Measurements from ENCODE around the gene TSPAN31.
"Not testable (repeated sequence)": the region's sequence is repeated elsewhere in the genome, so short reads cannot be mapped to it uniquely, and the experiment has no call there.

The TSPAN31 gene

DNA sequence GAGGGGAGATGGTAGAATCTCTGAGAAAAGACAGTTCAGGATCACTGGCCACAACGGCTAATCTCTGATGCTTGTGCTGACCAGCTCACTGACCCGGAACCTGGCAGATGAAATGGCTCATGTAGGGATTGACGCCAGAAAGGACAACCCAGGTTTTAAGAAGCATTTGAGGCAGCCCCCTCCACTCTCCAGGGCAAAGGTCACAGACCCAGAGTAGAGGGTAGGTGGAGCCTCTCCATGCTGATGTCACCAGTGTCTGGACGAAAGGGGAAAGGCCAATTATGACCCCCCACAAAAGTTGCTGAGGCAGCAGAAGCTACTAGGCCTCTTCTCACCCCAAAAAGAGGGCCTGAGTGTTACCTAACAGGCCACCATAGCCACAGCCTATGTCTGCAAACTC lies 25.9 kb downstream of the TSPAN31 start:
- DNase-seq = no peak

DNA sequence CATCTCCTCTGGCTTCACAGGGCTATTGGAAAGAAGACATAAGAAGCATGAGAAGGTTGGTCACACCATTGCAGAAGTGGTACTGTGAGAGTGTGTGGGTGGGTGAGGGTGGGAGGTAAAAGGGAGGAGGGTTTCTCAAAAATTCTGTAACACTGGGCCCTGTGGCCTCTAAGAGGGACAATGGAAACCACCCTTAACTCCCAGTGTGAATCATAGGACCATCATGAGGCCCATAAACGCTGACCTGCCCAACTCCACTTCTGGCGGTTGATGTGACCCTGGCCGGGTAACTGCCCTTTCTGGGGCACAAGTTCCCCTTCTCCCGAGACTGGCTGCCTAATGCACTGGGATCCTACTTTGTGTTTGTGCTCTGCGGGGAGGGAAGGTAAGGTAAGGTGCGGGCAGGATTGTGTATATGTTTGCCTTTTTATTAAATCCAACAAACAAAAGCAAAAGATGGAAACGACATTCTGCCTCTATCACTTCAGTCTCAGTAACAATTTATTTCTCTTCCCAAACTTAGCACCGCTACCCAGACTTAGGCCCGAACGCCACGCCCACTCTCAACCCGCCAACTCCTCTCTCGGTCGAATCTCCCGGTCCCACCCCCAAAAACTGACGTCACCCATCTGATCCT lies 26.5 kb downstream of the TSPAN31 start:
- DNase-seq = peak; percentile 51

DNA sequence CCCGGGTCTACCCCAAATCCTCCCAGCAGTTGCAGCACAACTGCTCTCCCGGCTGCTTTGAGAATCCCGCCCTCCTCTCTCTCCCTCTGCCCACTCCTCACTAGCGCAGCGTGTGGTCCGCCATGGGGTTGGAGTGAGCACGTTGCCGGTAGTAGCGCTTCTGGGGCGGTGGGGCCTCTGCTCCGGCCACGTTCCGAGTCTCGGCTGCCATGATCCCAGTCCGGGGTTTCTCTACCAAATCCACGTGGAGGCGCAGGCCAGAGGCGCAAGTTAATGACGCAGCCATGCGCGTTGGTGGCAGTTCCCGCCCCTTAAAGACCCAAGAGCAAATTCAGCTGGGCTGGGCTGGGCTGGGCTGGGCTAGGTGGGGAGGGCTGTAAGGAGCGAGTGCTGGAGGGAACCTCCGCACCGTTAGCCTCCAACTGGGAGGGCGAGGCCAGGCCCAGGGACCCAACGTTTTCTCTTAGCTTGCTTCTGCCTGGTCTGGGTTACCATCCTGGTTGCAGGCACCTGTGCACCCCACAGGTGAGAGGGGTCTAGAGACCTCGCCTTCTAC lies 27.1 kb downstream of the TSPAN31 start, which contains the start of gene METTL1:
Gene METTL1 (minus strand): TSS at position 233 of the 556 bp plus-strand sequence. CDS start 22 bp downstream, at position 211.
- peak; percentile 72 for DNase-seq

DNA sequence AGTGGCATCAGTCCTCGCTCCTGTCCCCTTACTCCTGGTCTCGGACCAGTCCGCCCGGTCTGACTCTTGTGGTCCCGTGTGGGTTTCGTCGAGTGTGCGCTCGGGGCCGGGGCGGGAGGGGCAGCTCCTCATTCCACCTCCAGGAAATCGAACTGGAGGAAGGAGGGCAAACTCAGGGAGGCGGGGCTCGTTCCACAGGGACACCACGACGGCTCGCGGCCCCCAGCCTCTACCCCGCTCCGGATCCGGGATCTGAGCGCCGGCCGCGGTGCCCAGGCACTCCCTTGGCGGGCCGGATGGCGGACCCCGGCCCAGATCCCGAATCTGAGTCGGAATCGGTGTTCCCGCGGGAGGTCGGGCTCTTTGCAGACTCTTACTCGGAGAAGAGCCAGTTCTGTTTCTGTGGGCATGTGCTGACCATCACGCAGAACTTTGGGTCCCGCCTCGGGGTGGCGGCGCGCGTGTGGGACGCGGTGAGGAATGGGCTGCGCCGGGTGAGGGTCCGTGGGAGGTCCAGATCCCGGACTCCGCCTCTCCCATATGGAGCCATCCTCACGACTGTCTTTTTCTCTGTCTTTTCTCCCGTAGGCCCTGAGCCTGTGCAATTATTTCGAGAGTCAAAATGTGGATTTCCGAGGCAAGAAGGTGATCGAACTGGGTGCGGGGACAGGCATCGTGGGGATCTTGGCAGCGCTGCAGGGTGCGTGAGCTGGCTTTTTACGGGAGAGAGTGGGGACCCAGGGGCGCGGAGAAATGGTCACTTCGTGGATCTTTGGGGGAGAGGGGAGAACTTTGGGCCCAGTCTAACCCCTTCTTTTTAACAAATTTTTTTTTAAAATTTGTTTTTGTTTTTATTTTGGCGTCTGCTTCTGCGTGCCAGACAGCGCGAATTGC lies 27.8 kb downstream of the TSPAN31 start, which contains the start of gene EEF1AKMT3:
Gene EEF1AKMT3 (plus strand): TSS at position 186 of the 894 bp plus-strand sequence. CDS start 111 bp downstream, at position 297.
- no peak for DNase-seq

DNA sequence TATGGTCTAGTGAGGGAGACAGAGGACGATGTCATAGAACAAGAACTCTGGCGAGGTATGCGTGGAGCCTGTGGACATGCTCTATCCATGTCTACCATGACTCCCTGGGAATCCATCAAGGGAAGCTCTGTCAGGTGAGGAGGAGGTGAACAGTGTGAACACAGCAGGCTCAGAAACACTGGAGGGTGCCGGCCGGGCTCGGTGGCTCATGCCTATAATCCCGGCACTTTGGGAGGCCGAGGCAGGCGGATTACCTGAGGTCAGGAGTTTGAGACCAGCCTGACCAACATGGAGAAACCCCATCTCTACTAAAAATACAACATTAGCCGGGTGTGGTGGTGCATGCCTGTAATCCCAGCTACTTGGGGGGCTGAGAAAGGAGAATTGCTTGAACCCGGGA lies 29.8 kb downstream of the TSPAN31 start:
- DNase-seq = not testable (repeated sequence)

DNA sequence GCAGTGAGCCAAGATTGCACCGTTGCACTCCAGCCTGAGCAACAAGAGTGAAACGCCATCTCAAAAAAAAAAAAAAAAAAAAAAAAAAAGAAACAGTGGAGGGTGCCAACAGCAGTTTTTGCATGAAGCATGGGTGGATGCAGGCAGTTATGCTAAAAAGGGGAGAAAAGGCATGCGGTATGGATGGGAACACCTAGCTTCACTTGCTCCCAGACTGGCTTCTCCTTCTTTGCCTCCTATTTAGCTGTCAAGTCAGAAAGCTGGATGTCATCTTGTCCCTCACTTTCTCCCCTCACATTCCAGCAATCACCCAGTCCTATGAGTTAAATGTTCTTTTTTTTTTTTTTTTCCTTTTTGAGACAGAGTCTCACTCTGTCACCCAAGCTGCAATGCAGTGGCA lies 30.2 kb downstream of the TSPAN31 start:
- no peak for DNase-seq

DNA sequence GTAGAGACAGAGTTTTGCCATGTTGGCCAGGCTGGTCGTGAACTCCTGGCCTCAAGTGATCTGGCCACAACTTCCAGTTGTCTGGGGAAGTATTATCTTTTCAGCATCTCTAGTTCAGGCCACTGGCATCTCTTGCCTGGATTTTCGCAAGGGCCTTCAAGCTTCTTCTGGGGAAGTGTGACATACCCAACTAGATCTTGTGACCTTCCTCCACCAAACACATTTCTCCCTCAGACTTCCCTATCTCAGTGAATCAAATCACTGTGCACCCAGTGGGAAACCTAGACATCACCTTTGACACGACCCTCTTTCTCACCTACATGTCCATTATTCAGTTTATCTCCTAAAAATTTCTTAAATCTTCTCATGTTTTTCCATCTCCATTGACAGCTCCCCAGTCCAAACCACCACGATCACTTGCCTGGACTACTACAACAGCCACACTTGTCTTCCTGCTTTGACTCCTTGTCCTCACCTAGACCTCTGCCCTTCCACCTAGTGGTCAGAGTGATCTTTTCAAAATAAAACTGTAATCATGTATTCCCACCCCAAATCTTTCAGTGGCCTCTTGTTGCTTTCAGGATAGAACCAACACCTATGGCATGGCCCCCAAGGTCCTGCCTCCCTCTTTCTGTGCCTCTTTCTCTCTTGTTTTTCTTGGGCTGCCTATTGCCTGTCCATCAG lies 30.9 kb downstream of the TSPAN31 start:
- no peak for DNase-seq

DNA sequence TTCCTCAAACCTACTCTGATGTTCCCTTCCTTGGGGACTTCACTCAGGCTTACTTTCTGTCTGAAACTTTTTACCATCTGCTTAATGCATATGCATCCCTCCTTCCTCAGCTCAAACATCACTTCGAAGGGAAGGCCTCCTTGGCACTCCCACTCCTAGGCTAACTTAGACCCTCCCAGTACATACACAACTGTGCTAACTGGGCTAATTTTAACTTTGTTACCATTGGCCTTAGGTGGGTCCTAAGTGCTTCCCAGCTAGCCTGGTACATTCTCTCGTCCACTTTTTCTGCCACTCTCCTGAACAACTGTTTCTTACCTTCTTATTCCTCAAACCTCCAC lies 31.4 kb downstream of the TSPAN31 start:
- DNase-seq = no peak

DNA sequence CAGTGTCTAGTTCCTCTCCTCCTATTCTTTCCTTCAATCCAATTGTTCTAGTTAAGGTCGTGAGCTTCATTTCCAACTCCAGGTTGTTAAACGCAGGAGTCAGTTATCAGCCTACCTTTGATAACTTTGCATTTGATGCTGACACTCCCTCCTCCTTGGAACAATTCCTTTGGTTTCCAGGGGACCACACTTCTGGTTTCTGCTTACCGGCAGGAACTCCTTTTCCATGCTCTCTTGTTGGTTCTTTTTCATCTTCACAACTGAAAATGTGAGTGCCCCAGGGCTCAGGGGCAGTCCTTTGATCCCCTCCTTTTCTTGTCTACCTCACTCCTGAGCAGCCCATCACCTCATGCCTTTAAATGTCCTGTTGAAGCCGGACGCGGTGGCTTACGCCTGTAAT lies 32.5 kb downstream of the TSPAN31 start:
- DNase-seq = no peak

DNA sequence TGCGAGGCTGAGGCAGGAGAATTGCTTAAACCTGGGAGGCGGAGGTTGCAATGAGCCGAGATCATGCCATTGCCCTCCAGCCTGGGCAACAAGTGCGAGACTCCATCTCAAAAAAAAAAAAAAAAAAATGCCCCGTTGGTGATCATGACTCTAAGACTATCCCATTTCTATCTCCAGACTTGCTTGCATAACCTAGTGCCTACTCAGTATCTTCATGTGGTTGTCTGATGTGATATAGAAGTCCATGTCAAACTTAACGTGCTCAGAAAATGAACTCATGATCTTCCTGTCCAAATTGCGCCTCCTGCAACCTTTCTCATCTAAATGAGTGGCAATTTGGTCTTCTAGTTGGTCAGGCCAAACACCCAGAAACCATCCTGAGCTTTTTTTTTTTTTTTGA lies 33.1 kb downstream of the TSPAN31 start:
- DNase-seq = no peak

DNA sequence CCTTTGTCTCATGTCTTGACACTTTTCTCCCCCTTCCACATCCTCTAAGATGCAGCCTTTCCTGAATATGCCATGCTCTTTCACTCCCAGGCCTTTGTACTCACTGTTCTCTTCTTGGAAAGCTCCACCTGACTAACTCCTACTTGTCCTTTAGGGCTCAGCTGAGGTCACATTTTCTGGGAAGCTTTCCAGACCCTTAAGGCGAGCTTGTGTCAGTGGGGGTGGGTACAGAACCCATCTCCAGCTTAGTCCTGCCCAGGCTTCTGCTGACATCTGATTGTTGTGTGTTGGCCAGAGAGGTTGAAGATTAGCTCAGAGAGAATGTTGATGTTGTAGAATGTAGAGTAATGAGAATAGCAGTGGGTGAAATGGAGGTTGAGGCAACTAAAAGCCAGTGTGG lies 34.9 kb downstream of the TSPAN31 start:
- no peak for DNase-seq

DNA sequence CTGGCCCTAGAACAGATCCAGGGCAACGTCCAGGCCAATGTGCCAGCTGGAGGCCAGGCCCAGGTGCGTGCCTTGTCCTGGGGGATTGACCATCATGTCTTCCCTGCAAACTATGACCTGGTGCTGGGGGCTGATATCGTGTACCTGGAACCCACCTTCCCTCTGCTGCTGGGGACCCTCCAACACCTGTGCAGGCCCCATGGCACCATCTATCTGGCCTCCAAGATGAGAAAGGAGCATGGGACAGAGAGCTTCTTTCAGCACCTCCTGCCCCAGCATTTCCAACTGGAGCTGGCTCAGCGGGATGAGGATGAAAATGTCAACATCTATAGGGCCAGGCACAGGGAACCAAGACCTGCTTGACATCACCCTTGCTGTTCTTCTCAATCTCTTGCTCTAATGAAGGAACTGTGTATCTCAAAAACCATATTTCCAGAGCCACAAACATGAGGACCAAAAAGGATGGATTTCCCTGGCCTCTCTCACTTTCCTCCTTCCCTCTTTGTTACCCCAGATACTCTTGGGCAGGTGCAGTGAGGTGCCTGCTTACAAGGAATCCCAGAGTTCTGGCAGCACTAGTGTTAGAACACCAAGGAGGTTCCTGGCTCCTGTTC lies 35.6 kb downstream of the TSPAN31 start:
- no peak for DNase-seq

DNA sequence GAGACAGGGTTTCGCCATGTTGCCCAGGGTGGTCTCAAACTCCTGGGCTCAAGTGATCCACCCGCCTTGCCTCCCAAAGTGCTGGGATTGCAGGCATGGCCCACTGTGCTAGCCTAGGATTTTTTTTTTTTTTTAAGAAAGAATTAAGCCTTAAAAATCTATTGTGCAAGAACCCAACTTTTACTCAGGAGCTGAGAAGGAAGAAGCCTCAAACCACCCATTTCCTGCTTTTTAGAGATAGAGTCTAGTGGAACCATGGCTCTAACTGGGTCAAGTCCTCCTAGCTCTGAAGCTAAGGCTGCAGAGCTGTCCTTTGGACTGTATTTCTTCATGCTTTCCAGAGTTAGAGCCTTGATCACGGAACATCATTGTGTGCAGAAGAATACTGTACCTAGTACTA lies 36.4 kb downstream of the TSPAN31 start:
- no peak for DNase-seq

DNA sequence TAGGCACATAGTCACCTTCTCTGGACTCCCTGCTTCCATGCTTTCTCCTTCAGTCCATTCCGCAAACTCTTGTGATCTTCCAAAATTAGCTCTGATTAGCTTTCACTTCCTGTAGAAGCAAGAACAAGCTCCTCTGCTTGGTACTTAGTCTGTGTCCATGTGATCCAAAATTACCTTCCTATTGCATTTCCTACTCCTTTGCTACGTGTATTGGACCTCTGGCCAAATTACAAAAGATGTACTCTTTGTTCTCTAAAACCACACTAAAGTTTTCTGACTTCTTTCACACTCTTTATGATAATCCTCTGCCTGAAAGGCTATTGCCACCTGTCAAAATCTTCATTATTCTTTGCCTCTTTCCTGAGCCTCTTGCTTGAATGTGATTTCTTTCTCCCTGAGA lies 37.0 kb downstream of the TSPAN31 start:
- DNase-seq = no peak

DNA sequence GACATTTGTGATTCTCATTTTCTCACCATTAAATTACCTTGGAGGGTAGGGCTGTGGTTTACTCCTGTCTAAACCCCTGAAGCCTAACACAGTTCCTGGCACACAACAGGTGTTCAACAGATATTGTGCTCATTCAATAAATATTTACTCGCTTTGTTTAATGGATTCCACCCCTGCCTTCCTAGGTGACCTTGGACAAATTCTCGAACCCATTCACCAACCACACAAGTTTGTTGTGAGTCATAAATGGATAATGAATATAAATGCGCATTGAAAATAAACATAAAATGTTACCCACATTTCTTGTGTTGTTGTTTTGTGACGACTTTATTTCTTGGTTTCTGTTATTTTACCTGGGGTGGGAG lies 37.4 kb downstream of the TSPAN31 start:
- DNase-seq = no peak

DNA sequence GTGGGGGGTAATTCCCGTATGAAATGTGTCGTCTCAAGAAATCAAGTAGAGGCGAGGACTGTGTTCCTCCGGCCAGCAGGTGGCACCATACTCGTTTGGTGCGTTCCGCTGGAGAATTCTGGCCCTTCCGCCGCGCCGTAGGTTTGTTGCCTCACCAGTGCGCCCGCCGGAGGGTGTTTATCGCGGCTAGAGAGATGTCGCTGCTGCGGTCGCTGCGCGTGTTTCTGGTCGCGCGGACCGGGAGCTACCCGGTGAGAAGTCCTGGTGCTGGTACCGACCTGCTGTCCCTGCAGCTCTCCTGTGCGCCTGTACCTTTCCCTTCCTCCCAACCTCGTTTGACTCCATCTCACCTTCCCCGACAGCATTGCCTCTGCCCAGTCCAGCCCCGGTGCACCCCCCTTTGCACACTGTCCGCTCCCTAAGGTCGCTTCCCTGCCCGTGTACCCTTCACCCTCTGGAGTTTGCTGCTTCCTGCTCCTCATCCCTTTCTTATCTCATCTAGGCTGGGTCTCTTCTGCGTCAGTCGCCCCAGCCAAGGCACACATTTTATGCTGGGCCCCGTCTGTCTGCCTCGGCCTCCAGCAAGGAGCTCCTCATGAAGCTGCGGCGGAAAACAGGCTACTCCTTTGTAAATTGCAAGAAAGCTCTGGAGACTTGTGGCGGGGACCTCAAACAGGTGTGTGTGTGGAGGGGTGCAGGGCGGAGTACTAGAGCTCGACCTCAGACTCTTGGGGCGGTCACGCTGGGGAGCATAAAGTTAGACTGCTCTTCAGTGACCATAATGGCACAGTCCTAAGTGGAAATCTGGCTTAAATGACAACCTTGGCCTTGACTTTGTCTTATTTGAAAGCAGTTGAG lies 38.0 kb downstream of the TSPAN31 start, which contains the start of gene TSFM:
Gene TSFM (plus strand): TSS at position 180 of the 858 bp plus-strand sequence. CDS start 15 bp downstream, at position 195.
- peak; percentile 68 for DNase-seq

DNA sequence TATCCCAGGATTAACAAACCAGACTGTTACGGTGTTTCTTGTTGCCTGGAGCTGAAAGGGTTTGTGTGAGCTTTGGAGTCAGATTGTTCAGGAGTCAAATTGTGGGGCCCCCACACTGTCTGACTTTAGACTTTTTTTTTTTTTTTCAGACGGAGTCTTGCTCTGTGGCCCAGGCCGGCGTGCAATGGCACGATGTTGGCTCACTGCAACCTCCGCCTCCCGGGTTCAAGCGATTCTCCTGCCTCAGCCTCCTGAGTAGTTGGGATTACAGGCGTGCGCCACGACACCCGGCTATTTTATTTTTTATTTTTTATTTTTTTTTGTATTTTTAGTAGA lies 38.6 kb downstream of the TSPAN31 start:
- no peak for DNase-seq

DNA sequence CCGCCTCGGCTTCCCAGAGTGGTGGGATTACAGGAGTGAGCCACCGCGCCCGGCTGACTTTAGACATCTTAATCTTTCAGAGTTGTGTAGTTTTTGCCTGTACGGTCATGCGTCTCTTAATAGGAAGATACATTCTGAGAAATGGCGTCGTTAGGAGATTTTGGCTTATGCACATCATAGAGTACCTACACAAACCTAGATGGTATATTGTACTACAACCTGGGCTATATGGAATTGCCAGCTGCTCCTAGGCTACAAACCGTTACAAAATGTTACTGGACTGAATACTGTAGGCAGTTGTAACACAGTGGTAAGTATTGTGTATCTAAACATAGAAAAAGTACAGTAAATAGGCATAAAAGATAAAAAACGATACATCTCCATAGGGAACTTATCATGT lies 39.0 kb downstream of the TSPAN31 start:
- no peak for DNase-seq

DNA sequence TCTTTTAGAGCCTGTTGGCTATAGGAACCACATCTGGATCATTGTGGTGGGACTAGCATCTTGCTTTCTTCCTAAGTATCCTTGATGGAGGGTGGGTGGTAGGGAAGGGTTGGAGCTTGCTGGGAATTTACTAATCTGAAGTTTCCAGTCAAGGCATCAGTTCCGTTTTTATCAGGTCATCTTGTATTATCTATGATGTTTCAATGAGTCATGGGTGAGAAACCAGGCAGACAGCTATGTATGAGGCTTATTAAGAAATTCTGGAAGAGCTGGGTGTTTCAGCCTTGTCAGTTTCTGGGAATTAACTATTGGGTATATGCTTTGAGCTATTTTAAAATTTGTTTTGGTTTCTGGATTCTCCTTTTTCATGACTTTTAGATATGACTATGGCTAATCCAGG lies 49.1 kb downstream of the TSPAN31 start:
- DNase-seq = no peak

DNA sequence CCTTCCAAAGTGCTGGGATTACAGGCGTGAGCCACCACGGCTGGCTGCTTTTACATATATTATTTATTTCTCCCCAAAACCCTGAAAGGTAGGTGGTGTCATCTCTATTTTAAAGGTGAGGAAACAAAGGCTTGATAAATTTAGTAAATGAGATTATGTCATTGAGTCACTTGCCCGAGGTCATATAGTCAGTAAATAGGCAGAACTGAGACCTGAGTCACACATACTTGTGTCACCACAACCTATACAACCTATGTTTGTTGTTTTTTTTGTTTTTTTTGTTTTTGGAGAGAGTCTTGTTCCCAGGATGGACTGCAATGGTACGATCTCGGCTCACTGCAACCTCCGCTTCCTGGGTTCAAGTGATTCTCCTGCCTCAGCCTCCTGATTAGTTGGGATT lies 50.5 kb downstream of the TSPAN31 start:
- DNase-seq = no peak

DNA sequence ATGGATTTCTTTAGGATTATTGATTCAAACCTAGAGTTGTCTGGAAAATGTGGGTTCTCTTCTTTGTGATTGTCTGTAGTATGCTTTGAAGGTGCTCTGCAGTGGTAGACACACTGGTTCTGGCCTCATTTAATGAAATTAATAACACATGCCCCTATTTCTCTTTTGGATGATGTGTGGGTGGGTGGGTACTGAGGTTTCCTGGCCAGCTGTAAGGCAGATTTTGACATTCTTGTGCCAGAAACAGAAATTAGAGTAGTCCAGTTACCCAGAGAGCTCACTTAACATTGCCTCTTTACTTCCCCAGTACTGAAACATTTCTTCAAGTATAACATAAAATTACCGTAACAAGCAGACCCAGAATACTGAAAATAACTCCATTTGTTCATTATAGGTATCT lies 52.2 kb downstream of the TSPAN31 start:
- no peak for DNase-seq

DNA sequence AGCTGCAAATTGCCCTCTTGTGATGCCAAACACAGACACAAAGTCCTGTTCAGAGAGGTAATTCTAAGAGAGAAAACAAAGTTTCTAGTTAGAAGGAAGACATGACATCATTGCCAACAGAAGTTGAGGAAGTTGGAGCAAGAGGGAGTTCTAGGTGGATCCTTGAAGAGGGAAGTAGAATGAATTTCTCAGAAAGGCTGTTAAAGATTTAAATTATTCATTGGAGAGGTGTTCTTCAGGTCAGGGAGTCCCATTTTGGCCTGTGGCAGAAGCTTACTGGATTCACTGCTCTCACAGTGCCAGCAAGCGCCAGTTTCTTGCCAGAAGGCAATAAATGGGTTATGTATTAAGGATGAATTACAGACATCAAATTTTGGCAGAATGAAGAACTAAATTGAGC lies 53.1 kb downstream of the TSPAN31 start:
- no peak for DNase-seq
